ENCODE data around the gene ZNF799.
"Not testable (repeated sequence)": the region's sequence is repeated elsewhere in the genome, so short reads cannot be mapped to it uniquely, and the experiment has no call there.

ZNF799 gene

DNA sequence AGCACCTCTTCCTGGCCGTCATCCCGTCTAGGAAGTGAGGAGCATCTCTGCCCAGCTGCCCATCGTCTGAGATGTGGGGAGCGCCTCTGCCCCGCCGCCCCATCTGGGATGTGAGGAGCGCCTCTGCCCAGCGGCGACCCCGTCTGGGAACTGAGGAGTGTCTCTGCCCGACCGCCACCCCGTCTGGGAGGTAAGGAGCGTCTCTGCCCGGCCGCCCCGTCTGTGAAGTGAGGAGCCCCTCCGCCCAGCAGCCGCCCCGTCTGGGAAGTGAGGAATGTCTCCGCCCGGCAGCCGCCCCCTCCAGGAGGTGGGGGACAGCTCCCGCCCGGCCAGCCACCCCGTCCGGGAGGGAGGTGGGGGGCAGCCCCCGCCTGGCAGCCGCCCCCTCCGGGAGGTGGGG is 38.8 kb downstream of the ZNF799 start:
- not testable (repeated sequence) for FAIRE-seq

GRCh38 chr19:12353375-12353774 is 47.7 kb downstream of the ZNF799 start:
- no peak for FAIRE-seq

- FAIRE-seq = no peak
Measured at GRCh38 chr19:12350890-12351197, 50.2 kb downstream of the ZNF799 start.

- no peak for FAIRE-seq
Measured at GRCh38 chr19:12350185-12350889, 50.7 kb downstream of the ZNF799 start.

GRCh38 chr19:12346896-12347295 is 54.2 kb downstream of the ZNF799 start:
- FAIRE-seq = no peak

GRCh38 chr19:12345197-12345596 is 55.9 kb downstream of the ZNF799 start:
- no peak for FAIRE-seq

Measured in colon (tissue), 2 donors.